Memory B cell (primary cell): ENCODE measurements around the gene AHI1.

ENCODE experiments used
- ATAC-seq: fragments of 150-1000 bp; cut with Tn5 transposase; 2 replicates; pipeline ENCODE4 v1.10.0; 2021; ENCODE audit warnings: low read depth, mild to moderate bottlenecking, moderate library complexity
- DNase-seq, 2 donors: peaks; one replicate each; pipeline ENCODE4 v3.0.0; 2022; ENCODE audit warnings: low spot score in 2 of 2
- H3K27ac Mint-ChIP-seq: one replicate; pipeline ENCODE4 v1.8.0; 2022; ENCODE audit warnings: mild to moderate bottlenecking, moderate library complexity, mixed read lengths
- H3K27me3 Mint-ChIP-seq: one replicate; pipeline ENCODE4 v1.8.0; 2022; ENCODE audit warnings: mixed read lengths
- H3K36me3 Mint-ChIP-seq: one replicate; pipeline ENCODE4 v1.8.0; 2022; ENCODE audit warnings: mild to moderate bottlenecking, mixed read lengths
- H3K4me1 Mint-ChIP-seq: one replicate; pipeline ENCODE4 v1.8.0; 2022; ENCODE audit warnings: mixed read lengths
- H3K4me3 Mint-ChIP-seq: one replicate; pipeline ENCODE4 v1.8.0; 2022; ENCODE audit warnings: mild to moderate bottlenecking, moderate library complexity, mixed read lengths
- H3K9me3 Mint-ChIP-seq: one replicate; pipeline ENCODE4 v1.8.0; 2022; ENCODE audit warnings: mixed read lengths

Gene AHI1

GRCh38 chr6:135311446-135312200 is 185.9 kb downstream of the AHI1 start:
- DNase-seq = no peak
- H3K27ac Mint-ChIP-seq = no peak overlapping the region
- no peak overlapping the region for H3K4me3 Mint-ChIP-seq
- H3K4me1 Mint-ChIP-seq = no peaks in the 10 kb centered on the region
- peaks cover 7% of the 10 kb centered on the region for H3K36me3 Mint-ChIP-seq
- no peaks in the 10 kb centered on the region for H3K9me3 Mint-ChIP-seq
- H3K27me3 Mint-ChIP-seq = no peaks in the 10 kb centered on the region
- ATAC-seq = no peak

- ATAC-seq (no peak), DNase-seq (no peak)
- Mint-ChIP-seq H3K27me3 (no peaks in the 10 kb centered on the region), H3K4me1 (no peaks in the 10 kb centered on the region), H3K9me3 (no peaks in the 10 kb centered on the region), H3K36me3 (peaks cover 4% of the 10 kb centered on the region), H3K4me3 (no peak overlapping the region), H3K27ac (no peak overlapping the region)
Observed at GRCh38 chr6:135310291-135310690, 187.2 kb downstream of the AHI1 start.

DNA sequence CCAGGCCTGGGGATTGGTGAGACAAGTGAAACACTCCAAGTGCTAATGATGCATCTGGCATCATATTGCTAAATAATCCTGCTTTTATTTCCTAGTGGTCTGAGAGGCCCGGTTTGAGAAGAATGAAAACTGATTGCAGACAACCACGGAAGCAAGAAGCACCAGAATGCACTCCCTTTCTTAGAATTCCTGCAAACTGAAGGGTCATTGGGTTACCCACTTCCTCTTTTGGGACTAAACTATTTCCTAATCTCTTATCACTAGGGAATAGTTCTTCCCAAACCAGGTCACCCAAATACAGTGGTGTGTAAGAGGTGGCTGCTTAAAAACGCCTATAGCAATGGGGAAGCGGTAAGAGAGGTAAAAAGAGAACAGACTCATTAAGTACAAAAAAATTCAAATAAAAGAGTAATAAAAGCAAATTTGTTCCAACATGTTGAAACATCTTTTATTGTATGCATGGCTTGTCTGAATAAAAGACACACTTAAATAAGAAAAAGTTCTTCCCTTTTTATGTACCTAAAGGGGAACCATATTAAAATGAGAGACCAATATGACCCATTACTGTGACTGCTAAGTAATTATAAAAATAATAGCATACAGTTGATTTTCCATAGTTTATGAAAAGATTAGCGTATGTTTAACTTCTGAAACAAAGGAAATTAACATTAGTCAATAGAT is 190.7 kb downstream of the AHI1 start:
- no peak overlapping the region for H3K27ac Mint-ChIP-seq
- no peak for ATAC-seq
- H3K27me3 Mint-ChIP-seq = no peaks in the 10 kb centered on the region
- H3K36me3 Mint-ChIP-seq = peaks cover 5% of the 10 kb centered on the region
- H3K4me3 Mint-ChIP-seq = no peak overlapping the region
- no peaks in the 10 kb centered on the region for H3K4me1 Mint-ChIP-seq
- H3K9me3 Mint-ChIP-seq = peaks cover 1% of the 10 kb centered on the region
- no peak for DNase-seq

GRCh38 chr6:135306166-135306565 is 191.4 kb downstream of the AHI1 start:
- H3K36me3 Mint-ChIP-seq = peaks cover 5% of the 10 kb centered on the region
- no peak overlapping the region for H3K27ac Mint-ChIP-seq
- H3K4me1 Mint-ChIP-seq = no peaks in the 10 kb centered on the region
- ATAC-seq (no peak), DNase-seq (no peak)
- H3K4me3 Mint-ChIP-seq = no peak overlapping the region
- H3K9me3 Mint-ChIP-seq = peaks cover 1% of the 10 kb centered on the region
- H3K27me3 Mint-ChIP-seq = no peaks in the 10 kb centered on the region

DNA sequence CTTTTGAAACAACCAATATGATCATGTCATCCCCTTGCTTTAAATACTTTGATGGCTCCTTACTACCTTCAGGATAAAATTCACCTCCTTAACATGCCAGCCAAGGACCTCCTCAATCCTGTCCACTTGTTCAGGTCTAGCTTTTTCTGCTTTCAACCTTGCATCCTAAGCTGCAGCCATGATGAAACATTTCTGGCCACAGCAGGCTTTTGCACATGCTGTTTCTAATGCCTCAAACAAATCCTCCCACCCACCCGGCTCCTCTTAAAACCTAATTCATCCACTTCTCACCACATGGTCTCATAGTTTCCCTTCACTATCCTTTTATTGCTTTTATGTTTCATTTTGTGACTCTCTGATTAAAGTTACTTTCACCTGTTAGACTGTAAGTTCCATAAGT is 191.9 kb downstream of the AHI1 start:
- Mint-ChIP-seq H3K36me3 (peaks cover 5% of the 10 kb centered on the region), H3K27me3 (no peaks in the 10 kb centered on the region), H3K27ac (no peak overlapping the region), H3K4me1 (no peaks in the 10 kb centered on the region), H3K4me3 (no peak overlapping the region), H3K9me3 (peaks cover 1% of the 10 kb centered on the region)
- DNase-seq (no peak), ATAC-seq (no peak)

DNA sequence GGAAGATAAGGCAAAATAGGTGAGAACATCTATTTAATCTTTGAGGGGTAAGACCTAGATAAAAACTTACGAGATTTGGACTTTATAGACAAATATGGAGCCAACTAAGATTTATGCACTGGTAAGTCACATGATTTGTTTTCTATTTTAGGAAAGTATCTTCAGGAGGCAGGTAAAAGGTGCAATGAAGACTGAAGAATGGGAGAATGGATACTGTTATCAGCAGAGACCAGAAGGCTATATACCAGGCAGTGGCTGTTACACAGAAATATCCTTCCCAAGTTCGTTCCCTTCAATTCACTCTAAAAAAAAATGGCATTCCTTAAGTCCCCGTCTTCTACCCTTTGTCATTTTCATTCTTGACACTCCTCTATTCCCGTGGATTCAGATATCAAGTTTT is 192.7 kb downstream of the AHI1 start:
- peaks cover 5% of the 10 kb centered on the region for H3K36me3 Mint-ChIP-seq
- ATAC-seq (no peak), DNase-seq (no peak)
- peaks cover 1% of the 10 kb centered on the region for H3K9me3 Mint-ChIP-seq
- H3K4me3 Mint-ChIP-seq = no peak overlapping the region
- H3K27ac Mint-ChIP-seq = no peak overlapping the region
- H3K4me1 Mint-ChIP-seq = no peaks in the 10 kb centered on the region
- H3K27me3 Mint-ChIP-seq = no peaks in the 10 kb centered on the region

DNA sequence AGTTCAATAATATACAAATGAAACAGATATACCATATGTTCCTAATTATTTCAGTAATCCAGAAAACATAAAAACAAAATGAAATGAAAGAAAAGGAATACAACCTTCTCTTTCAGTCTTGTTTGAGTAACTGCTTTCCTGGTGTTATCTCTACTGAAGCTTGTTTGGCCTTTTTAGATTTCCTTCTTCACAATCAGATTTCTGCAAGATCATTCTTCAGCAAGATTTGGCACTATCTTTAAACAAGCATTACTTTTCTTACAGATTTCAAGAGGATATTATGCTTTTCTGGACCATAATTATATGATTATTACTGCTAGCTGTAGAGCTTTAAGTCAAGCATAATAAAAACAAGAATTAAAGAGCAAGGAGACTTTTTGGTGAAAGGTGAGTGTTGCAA is 196.2 kb downstream of the AHI1 start:
- Mint-ChIP-seq H3K4me1 (no peaks in the 10 kb centered on the region), H3K9me3 (peaks cover 1% of the 10 kb centered on the region), H3K4me3 (no peak overlapping the region), H3K36me3 (peaks cover 9% of the 10 kb centered on the region), H3K27ac (no peak overlapping the region), H3K27me3 (no peaks in the 10 kb centered on the region)
- ATAC-seq (no peak), DNase-seq (no peak)

DNA sequence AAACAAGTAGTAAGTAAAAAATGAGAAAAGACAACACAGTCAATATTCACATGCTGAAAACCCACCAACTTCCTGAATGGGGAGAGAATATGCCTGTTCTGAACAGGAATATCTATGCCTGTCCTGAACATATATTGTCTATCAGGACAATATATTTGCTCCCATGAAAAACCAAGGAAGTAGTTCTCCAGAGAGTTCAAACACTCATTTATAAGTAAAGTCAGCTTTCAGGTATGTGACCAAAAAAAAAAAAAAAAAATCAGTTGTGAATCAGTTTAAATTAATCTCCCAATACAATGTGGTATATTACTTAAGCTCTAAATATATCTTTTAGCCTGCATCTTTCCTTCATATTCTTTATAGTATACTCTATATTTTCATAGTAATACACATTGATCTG is 197.0 kb downstream of the AHI1 start:
- no peaks in the 10 kb centered on the region for H3K27me3 Mint-ChIP-seq
- peaks cover 1% of the 10 kb centered on the region for H3K9me3 Mint-ChIP-seq
- no peak overlapping the region for H3K27ac Mint-ChIP-seq
- no peak for DNase-seq
- H3K4me1 Mint-ChIP-seq = no peaks in the 10 kb centered on the region
- peaks cover 11% of the 10 kb centered on the region for H3K36me3 Mint-ChIP-seq
- H3K4me3 Mint-ChIP-seq = no peak overlapping the region
- no peak for ATAC-seq

GRCh38 chr6:135299256-135299655 is 198.3 kb downstream of the AHI1 start:
- no peak for DNase-seq
- Mint-ChIP-seq H3K9me3 (peaks cover 3% of the 10 kb centered on the region), H3K4me1 (no peaks in the 10 kb centered on the region), H3K36me3 (peaks cover 14% of the 10 kb centered on the region), H3K27me3 (no peaks in the 10 kb centered on the region), H3K4me3 (no peak overlapping the region), H3K27ac (no peak overlapping the region)
- ATAC-seq = no peak

DNA sequence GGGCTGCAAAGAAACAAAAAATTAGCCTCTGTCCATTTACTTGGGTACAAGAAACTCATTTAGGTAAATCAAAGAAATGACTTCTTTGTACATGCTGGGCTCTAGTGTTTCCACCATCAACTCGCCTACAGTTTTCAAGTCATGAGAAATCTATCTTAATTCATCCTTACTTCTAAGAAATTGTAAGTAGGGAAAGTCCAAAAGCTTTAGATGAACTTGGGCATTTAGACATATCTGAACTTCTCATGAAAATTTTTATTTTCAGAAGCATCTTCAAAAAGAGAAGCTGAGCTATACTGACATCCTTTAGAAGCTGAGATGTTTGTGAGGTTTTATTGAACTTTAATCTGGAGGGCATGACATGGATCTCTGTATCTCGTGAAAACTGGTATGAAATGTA is 199.1 kb downstream of the AHI1 start:
- peaks cover 14% of the 10 kb centered on the region for H3K36me3 Mint-ChIP-seq
- H3K27me3 Mint-ChIP-seq = no peaks in the 10 kb centered on the region
- DNase-seq (no peak), ATAC-seq (no peak)
- H3K4me1 Mint-ChIP-seq = no peaks in the 10 kb centered on the region
- H3K9me3 Mint-ChIP-seq = peaks cover 3% of the 10 kb centered on the region
- no peak overlapping the region for H3K4me3 Mint-ChIP-seq
- no peak overlapping the region for H3K27ac Mint-ChIP-seq

- DNase-seq = no peak
- H3K27ac Mint-ChIP-seq = no peak overlapping the region
- peaks cover 11% of the 10 kb centered on the region for H3K36me3 Mint-ChIP-seq
Observed at GRCh38 chr6:135296715-135297114, 200.8 kb downstream of the AHI1 start.

GRCh38 chr6:135295085-135295484 is 202.5 kb downstream of the AHI1 start:
- Mint-ChIP-seq H3K4me1 (no peaks in the 10 kb centered on the region), H3K27me3 (no peaks in the 10 kb centered on the region), H3K27ac (no peak overlapping the region), H3K9me3 (peaks cover 2% of the 10 kb centered on the region), H3K4me3 (no peak overlapping the region), H3K36me3 (peaks cover 11% of the 10 kb centered on the region)
- no peak for DNase-seq
- no peak for ATAC-seq

More at GRCh38 chr6:135296715-135297114, 200.8 kb downstream of the AHI1 start:
- Mint-ChIP-seq H3K27me3 (no peaks in the 10 kb centered on the region), H3K4me3 (no peak overlapping the region), H3K9me3 (peaks cover 2% of the 10 kb centered on the region), H3K4me1 (no peaks in the 10 kb centered on the region)
- ATAC-seq = no peak

DNA sequence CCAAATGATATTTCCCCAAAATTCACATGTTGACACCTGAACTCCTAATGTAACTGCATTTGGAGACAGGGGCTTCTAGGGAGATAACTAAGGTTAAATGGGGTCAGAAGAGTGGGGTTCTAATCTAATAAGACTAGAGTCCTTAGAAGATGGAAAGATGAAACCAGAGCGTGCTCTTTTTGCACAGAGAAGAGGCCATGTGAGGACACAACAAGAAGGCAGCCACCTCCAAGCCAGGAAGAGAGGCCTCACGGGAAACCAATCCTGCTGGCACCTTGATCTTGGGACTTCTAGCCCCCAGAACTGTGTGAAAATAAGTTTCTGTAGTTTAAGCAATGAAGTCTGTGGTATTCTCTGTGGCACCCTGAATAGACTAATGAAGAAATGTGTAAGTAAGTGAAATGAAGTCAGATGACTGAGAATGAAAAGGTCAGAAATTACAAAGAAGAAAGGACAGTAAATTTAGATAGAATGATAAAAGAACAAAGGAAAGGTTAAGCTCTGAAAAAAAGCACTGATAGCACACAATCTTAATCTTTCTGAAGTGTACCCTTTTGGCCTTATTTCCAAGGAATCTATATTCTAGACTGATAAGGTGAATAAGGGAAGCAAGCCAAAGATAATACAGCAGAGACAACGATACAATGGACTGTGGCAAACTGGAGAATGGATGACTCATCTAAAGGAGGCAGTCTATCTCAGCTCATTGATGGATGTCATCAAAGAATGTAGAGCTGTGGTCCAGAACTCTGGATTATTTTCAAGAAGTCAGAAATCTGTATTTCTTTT is 206.1 kb downstream of the AHI1 start:
- Mint-ChIP-seq H3K27ac (no peak overlapping the region), H3K4me3 (no peak overlapping the region), H3K36me3 (peaks cover 16% of the 10 kb centered on the region), H3K4me1 (no peaks in the 10 kb centered on the region), H3K9me3 (peaks cover 2% of the 10 kb centered on the region), H3K27me3 (no peaks in the 10 kb centered on the region)
- no peak for DNase-seq
- no peak for ATAC-seq

- H3K27ac Mint-ChIP-seq = no peak overlapping the region
- H3K9me3 Mint-ChIP-seq = no peaks in the 10 kb centered on the region
- H3K4me3 Mint-ChIP-seq = no peak overlapping the region
- no peak for ATAC-seq
- H3K4me1 Mint-ChIP-seq = no peaks in the 10 kb centered on the region
- H3K27me3 Mint-ChIP-seq = no peaks in the 10 kb centered on the region
- DNase-seq = no peak
- peaks cover 10% of the 10 kb centered on the region for H3K36me3 Mint-ChIP-seq
Observed at GRCh38 chr6:135289816-135290215, 207.7 kb downstream of the AHI1 start.
